GM12872 (cell line): ENCODE measurements around the gene TMEM92.

Experiments used
- TF ChIP-seq, protein P1 (sequence below): IDR thresholded peaks from 3 replicates; pipeline ENCODE4 v1.5.1; 2011; ENCODE audit warnings: low read depth, mild to moderate bottlenecking, low read length, moderate library complexity; ENCODE audit not compliant: insufficient read depth

The TMEM92 gene

GRCh38 chr17:50258647-50259476 lies 15.4 kb upstream of the TMEM92 start:
- TF ChIP-seq, protein P1, sequence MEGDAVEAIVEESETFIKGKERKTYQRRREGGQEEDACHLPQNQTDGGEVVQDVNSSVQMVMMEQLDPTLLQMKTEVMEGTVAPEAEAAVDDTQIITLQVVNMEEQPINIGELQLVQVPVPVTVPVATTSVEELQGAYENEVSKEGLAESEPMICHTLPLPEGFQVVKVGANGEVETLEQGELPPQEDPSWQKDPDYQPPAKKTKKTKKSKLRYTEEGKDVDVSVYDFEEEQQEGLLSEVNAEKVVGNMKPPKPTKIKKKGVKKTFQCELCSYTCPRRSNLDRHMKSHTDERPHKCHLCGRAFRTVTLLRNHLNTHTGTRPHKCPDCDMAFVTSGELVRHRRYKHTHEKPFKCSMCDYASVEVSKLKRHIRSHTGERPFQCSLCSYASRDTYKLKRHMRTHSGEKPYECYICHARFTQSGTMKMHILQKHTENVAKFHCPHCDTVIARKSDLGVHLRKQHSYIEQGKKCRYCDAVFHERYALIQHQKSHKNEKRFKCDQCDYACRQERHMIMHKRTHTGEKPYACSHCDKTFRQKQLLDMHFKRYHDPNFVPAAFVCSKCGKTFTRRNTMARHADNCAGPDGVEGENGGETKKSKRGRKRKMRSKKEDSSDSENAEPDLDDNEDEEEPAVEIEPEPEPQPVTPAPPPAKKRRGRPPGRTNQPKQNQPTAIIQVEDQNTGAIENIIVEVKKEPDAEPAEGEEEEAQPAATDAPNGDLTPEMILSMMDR: no peak

- TF ChIP-seq, protein P1: no peak
Observed at GRCh38 chr17:50259477-50260324, 14.6 kb upstream of the TMEM92 start.

DNA sequence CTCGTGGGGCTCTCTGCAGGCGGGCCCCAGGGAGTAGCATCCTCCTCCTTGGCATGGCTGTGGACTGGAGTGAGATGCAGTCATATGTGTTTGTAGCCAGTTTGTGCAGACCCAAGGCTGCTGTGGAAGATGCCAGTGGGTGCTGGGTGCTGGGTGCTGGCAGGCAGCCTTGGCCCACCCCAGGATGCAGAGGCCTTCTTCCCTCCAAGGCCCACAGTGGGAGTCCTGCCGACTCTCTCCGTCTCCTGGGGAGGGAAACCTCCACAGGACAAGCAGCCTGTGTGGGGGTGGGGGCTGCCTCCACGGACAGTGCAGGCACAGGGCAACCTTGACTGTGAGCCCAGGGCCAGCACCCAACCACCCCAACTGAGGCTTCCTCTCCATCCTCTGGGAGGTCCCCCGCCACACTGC lies 13.8 kb upstream of the TMEM92 start:
- TF ChIP-seq, protein P1: no peak

DNA sequence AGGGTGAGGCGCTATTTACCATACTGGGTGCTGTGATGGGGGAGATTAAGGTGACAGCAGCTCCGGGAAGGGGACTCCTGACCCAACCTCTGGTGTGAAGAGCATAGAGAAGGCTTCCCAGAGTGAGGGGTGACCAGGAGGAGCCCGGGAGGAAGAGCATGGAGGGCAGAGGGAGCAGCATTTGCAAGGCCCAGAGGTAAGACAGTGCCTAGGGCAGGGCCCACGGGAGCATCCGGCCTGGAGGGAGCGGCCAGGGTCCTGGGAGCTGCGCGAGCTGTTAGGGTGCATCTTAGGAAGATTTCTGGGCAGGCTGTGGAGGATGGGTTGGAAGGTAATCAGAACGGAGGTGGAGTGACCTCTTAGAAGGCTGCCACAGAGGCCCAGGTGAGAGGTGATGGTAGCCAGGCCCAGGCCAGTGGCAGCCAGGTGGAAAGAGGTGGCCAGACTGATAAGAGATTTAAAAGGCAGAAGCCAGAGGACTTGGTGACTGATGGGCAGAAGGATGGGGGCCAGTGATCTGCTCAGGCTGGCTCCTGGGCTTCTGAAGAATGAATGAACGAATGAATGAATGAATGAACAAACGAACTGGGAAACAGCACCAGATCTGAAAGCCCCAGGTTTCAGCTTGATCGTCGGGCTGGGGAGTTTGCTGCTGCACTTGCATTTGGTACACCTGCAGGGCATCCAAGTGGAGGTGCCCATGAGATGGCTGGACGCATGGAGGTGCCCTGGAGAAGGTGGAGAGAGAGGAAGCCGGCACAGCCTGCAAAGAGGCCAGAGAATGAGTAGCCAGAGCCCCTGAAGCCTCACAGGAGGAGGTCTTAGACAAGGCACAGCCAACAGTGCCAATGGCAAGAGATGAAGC lies 13.0 kb upstream of the TMEM92 start:
- TF ChIP-seq, protein P1: no peak

GRCh38 chr17:50262001-50262794 lies 12.1 kb upstream of the TMEM92 start:
- TF ChIP-seq, protein P1: no peak

DNA sequence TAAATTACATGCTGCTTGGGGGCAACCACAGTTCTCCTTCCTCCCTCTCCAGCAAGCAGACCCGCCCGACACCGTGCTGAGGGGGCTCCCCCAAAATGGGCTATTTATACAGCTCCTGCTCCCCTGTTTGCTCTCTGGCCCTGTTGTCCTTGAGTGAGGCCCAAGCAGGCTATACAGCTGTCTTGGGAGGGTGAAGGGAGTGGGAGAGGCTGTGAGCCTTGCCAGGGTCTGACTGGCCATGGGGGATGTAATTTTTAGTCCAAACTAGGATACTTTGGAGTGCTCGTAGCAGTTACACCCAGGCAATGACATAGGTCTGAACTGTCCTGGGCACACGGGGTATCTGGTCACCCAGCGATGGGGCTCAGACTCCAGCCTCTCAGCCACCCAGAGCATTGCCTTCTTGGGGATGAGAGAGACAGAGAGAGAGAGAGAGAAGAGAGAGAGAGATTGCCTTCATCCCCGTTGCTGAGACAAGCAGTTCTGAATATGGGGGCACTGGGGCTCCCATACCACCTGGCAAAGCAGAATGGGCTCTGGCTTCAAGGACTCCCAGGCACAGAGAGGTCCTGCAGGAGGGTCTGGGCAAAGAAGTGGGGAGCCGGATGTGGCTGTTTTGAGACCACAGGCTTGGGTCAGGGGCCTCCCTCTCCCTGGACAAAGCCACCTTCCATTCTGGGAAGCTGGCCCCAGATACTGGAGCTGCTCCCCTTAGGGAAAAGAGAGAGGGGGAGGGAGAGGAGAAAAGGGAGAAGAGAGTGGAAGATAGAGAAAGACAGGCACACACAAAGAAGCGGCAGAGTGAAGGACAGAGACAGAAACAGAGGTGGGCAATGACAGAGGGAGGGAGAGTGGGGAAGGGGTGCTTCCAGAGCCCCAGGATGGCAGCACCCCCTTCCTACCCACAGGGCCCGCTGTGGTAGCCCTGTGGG lies 10.7 kb upstream of the TMEM92 start:
- TF ChIP-seq, protein P1: no peak
